HG02973 (cell line): ENCODE results near the gene BRAT1.

Experiments
- ATAC-seq: cut with Tn5 transposase; IDR thresholded peaks from one replicate; pipeline ENCODE4 v1.9.1; 2021; ENCODE audit warnings: moderate library complexity; ENCODE audit not compliant: unreplicated experiment

Gene BRAT1

DNA sequence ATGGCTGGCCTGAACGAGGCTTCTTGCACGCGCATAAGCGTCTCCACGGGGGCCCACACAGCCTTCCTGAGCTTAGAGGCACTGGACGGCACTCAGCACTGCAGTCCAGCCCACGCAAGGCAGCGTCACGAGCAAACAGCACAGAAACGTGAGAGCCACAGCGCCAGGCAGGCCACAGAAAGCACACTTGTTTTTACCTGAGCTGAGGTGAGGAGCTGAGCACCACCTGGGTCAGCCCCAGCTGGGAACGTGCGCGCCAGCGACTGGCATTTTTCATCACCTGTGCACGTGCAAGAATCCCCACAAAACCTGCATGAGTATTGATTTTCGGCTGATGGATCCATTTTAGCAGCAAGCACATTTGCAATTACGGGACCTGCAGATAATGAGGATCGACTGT, 30.1 kb upstream of the BRAT1 start:
- no peak for ATAC-seq

DNA sequence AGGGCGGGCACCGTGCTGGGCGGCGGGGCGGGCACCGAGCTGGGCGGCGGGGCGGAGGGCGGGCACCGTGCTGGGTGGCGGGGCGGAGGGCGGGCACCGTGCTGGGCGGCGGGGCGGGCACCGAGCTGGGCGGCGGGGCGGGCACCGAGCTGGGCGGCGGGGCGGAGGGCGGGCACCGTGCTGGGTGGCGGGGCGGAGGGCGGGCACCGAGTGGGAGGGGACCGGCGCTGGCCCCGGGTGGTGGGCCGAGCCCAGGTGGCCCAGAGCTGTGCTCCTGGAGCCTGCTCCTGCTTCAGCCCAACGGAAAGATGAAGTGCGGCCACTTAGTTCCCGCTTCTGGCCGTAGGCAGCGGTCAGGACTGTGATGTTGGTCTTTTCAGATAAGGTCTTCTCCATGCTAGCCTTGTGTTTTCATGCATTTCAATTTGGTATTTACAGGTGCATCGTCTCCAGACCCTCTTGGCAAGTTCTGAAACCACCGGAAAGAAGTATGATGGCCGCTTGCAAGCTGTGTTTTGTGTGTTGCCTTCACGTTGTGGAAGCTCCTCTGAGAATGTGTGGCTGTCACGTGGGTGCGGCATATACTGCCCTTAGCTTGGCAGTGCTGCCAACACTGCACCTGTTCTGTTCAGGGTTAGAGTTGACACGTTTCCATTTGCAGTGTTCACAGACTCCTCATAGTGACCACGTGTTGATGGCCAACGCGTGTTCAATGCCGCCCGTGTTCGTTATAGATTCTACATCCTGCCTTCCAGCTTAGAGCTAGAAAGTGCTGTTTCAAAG, 28.7 kb upstream of the BRAT1 start:
- ATAC-seq, result no peak

DNA sequence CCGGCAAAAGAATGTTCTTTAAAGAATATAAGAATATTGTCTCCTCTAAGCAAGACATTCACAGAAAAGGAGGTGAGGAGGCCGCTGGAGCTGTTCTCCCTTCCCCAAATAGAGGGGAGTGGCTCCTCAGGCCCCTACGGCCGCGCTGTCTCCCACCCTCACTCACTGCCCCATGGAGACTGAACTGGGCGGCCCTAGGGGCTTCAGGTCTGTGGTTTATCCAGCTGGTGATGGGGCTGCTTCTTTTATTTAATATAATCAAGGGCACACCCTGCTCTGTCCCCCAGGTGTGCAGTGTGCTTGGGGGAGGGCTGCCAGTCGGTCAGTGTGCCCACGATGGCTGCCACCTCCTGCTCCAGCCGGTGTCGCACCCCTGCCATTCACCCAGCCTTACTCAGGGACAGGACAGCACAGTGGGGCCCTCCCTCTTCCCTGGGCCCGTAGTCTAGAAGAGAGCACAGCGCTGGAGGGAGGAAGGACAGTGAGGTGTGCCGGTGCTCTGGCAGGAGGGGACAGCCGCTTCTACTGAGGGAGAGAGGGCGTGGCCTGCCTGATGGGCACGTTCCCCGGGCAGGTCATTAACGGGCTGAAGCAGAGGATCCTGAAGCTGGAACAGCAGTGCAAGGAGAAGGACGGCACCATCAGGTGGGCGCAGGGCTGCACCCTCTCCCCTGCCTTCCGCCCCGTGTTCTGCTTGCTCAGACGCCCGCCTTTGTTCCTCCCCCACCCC, 26.8 kb upstream of the BRAT1 start:
- ATAC-seq, result no peak

DNA sequence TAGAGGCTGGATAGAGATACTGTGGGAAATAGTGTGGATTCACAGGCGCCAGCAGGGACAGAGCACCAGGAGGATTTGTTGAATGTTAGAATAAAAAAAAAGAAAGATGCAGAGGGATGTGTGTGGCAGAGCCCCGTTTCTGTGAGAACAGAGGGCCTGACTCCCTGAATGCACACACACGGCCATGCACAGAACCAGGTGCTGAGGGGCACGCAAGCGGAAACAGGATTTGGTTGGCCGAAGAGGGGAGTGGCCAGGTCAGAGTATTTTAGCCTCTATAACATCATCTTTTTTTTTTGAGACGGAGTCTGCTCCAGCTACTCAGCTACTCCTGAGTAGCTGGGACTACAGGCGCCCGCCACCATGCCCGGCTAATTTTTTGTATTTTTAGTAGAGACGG, 25.3 kb upstream of the BRAT1 start:
- ATAC-seq, result no peak

DNA sequence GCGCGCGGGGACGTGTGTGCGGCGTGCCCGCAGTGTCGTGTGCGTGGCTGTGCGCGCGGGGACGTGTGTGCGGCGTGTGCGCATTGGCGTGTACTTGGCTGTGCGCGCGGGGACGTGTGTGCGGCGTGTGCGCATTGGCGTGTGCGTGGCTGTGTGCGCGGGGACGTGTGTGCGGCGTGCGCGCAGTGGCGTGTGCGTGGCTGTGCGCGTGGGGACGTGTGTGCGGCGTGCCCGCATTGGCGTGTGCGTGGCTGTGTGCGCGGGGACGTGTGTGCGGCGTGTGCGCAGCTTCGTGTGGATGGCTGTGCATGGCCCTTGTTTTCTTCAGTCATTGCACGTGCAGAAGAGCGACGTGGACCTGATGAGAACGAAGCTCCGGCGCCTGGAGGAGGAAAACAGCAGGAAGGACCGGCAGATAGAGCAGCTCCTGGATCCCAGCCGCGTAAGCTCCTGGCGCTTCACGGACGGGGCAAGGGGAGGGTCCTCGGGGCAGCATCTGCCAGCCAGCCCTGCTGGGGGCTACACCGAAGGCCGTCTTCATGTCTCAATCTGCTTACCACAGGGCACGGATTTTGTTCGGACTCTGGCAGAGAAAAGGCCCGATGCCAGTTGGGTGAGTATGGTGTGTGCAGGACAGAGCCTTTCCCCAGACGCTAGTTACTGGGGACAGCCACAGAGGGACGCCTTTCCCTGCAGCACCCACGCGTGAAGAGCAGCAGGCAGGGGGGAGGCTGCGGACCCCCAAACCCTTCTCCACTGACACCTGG, 22.8 kb upstream of the BRAT1 start:
- no peak for ATAC-seq

DNA sequence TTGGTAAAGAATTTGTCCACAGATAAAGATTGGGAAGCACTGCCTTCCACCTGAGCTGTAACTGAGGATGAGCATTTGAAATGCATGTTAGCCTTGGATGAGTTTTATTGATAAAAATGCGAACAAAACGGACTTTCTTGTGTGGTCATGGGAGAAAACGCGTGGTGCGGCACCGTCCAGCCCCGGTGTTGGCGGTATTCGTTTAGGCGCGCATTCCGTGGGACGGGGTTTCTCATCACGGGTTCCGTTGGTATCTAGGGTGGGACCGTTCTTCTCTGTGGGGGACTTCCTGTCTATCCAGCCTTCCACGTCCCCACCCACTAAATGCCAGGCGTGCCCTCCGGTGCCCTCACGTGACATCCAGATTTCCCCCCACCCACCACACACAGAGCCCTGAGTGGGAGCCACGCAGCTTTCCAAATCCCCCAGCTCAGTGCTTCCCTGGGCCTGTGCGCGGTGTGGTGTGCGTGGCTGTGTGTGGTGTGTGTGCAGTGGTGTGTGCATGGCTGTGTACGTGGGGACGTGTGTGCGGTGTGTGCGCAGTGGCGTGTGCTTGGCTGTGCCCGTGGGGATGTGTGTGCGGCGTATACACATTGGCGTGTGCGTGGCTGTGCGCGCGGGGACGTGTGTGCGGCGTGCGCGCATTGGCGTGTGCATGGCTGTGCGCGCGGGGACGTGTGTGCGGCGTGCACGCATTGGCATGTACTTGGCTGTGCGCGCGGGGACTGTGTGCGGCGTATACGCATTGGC, 21.6 kb upstream of the BRAT1 start:
- ATAC-seq, result no peak

DNA sequence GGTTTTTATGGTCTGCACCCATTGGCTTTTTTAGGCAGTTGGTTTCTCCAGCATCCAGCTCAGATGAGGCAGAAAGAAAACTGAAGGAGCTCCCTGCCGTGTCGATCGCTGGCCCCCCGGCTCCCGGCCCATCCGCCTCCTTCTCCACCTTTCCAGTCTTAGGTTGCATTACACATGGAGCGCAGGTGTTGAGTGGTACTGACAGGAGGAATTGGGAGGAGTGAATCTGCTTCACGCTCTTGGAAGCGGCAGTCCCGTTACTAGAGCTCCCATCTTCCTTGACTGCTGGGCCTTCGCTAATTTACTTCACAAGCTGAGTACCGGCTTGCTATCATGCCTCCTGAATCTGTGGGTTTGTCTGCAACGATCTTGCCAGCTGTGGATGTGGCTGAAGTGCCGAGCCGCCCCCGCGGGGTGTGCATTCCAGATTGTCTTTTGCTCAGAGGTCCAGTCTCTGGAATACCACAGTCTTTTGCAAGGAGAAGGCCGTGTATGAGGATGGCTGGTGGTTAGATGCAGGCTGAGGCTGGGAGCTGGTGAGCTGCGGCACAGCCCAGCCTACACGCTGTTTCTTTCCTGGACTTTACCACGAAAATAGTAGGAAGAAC, 20.5 kb upstream of the BRAT1 start:
- no peak for ATAC-seq

DNA sequence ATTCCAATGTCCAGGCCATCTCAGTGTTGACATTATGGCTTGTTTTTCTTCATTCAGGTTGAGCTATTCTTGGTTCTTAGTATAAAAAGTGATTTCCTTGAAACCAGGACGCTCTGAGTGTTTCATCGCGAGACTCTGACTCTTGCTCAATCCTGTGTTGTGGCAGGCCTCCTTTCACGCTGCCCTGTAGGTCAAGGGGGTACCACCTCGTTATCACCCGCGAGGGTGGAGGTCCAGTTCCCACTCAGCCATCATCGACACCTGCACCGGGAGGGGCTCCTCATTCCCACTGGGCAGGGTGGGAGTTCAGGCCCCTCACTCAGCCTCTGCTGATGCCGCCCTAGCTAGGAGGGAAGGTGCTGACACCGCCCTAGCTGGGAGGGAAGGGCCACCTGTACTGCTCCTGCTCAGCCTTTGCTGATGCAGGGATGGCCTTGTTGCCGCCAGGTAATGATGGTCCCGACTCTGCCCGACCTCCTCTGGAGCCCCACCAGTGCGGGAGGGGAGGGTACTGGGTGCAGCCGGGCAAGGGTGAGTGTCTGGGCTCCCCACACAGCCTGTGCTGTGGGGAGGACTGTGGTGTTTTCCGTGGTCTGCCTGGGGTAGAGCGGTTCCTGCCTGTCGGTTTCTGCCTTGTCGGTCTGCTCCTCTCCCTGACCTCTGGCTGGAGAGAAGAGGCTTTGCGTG, 19.9 kb upstream of the BRAT1 start:
- ATAC-seq, result no peak

DNA sequence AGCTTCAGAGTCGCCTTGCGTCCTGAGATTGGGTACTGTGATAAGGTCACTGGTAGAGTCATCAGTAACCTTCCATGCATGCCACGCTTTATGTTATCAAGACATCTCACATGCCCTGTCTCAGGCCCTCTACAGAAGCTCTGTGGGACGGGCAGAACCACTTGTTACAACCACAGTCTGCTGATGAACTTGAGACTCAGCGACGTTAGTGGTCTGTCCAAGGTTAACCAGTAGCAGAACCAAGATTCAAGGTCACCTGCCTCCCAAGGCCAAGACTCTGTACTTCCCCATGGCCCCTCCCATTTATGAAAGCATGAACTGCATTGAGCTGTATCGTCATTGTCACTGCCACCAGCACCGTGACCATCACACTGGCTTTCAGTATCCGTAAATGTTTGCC, 18.4 kb upstream of the BRAT1 start:
- no peak for ATAC-seq

DNA sequence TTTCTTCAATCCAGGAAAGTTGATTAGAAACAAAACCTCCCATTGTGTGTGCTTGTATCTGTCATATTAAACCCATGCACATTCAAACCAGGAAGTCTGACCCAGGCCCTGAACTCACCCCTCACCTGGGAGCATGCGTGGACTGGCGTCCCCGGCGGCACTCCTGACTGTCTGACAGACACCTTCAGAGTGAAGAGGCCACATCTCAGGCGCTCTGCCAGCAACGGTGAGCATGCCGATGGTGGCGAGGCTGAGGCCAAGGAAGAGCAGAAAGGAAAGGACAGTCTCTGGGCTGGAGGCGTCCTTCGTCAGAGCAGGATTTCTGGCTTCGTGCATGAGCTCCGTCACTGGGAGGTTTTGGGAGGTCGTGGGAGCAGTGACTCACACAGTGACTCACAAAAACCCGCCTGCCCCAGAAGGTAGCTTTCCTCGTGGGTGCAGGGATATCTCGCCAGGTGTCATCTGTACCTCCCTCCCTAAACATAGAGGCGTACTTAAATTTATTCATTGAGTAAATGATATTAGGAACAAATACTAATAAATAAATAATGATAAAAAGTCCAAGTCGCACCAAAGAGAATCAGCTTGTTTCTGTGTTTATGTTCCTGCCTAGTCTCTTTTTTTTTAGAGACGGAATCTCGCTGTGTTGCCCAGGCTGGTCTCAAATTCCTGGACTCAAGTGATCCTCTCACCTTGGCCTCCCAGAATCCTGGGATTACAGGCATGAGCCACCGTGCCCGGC, 16.9 kb upstream of the BRAT1 start:
- no peak for ATAC-seq

DNA sequence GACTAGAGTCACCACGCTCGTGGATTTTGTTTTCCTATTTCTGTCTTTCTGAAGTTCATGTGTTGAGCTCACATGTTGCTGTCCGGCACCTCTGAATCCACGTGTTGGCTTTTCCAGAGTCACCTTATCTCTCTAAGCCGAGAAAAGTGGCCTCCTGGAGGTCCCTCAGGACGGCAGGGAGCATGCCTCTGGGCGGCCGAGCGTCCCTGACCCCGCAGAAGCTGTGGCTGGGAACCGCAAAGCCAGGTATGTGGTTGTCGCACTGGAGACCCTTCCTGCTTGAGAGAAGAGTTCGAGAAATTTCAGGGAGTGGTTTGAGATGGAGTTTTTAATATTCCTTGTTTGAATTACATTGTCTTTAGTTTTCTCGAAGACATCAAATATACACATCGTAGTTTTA, 16.1 kb upstream of the BRAT1 start:
- no peak for ATAC-seq

DNA sequence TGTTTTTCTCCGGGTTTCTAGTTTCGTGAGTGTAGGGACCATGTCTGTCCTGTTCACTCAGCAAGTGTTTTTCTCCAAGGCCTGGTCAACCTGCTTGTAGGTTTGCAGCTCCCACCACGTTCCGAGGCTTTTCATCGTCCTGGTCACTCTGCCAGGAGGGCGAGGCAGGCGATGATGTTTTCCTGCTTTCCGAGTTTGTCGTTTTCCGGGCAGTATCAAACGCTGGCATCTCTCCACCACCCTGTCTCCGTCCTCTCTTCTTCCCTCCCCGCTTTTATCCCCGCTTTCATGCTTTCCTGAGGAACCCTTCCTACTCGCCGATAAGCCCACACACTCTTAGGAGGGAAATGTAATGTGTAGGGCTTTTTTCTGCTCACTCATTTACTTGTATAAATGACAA, 14.7 kb upstream of the BRAT1 start:
- ATAC-seq, result no peak

DNA sequence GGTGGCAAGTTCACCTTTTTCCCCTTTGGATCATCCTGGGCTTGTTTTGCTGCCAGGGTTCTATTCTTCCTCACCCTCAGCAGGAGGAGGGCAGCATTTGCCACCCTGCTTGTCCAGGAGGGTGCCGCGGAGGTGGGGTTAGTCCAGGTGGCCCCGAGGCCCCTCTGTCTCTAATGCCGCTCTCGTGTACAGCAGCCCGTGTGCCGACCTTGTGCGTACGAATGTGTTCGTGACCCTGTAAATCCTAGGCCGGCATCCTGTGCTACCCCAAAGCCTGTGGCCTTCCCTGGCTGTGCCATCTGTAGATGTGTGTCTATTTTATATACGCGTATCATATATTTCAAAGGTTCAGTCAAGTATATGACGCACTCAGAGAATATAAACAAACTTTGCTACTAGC, 14.1 kb upstream of the BRAT1 start:
- ATAC-seq, result no peak

DNA sequence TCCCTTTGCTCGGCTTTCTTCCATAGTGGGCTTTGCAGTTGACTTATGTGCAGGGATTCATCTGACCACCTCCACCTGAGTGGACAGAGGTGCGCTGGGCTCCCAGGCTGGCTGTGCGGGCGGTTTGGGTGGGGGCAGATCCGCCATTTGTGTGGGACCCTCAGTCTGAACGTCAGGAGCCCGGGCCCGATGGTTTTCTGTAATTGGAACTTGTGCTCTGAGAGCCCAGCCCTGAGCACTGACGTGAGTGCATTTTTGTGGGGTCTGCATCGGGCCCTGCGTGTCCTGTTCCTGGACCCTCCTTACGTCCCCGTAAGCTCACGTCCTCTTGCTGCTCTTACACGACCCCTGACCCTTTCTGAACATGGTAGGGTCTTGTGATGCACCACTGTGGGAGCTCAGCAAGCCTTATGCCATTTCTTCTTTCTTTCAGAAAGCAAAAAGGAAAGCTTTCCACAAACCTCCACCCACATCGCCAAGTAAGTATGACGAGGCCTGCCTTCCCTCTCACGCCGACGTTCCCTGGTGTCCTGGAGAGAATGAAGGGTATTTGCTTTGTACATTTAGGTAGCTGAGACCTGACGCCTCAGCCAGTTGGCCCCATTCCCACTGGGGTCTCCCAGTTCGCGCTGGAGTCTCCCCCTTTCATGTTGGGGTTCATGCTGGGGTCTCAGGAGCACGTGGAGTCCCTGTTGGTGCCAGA, 13.3 kb upstream of the BRAT1 start:
- no peak for ATAC-seq

DNA sequence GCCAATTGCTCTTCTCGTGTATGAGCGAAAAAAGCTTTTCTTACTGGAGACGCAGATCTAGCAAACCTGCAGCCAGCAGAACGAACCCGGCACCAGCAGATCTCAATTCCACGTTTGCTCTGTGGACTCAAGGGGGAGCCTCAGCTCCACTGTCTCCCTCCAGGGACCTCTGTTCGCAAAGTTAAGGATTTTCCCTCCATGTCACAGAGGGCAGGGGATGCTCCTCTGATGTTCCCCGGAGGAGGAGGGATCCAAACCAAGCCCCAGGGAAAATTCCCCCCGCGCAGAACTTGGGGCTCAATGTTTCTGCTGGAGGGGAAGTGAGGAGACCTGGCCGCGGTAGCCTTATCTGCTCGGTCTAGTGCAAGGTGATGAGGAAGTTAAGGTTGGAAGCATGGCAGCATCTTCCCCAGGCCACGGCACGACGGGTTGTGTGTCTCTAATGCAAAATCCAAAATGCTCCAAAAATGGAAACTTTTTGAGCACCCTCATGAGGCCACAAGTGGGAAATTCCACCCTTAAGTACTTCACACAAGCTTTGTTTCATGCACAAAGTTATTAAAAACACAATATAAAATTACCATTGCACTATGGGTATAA, 12.5 kb upstream of the BRAT1 start:
- ATAC-seq, result no peak

DNA sequence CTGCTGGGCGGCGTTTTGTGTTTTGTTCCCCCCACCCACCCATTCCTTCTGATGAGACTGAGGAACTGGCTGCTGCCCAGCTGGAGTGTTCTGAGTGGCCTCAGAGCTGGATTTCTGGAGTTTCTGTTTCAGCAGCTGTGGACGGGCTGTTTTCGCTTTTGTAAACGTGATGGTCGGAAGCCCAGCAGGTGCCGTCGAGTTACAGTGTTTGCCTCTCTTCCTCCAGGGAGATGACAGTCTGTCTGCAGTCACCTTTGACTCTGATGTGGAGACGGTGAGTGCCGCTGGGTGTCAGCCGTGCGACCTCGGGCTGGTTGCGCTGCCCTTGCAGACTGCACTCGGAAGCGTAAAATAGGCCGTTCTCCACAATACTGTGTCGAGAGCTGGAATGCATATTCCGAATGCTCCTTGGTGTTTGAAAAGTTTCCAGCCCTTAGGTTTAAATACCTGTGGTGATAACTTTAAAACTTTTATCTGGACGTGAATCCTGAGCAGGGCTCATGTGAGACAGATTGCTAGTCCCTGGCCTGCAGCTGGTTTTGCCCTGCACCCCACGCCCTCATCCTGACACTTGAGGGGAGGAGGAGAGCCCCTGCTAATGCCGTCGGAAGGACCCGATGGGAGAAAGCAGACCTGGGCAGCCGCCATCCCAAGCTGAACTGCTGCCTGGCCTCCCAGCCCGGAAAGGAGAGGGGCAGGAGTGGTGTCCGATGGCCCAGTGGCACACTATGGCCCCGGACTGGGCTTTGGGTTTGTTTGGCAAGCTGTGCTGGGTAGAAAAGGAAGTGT, 11.8 kb upstream of the BRAT1 start:
- ATAC-seq, result no peak

DNA sequence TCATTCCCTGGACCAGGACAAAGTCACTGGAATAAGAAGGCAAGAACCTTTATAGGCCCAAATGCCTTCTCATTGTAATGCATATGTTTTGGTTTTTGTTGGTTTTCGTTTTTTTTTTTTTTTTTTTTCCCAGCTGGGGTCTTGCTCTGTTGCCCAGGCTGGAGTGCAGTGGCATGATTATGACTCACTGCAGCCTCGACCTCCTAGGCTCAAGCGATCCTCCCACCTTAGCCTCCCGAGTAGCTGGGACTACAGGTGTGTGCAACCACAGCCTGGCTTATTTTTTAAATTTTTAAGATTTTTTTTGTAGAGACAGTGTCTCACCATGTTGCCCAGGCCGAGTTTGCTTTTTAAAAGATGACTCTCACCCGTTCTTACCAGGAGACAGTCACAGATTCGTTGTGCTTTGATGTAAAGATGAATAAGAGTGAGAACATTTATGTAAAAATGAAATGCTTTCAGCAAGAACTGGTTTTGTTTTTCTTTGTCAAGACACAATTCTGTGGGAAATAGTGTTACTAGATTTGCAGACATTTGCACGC, 11.1 kb upstream of the BRAT1 start:
- no peak for ATAC-seq
